Measurements from ENCODE around the gene ELK3.

- no peak for TF ChIP-seq CTCF (IDR thresholded peaks at IDR 0.05)
- TF ChIP-seq POLR2AphosphoS5 (IDR thresholded peaks at IDR 0.05): no peak
- no peak for TF ChIP-seq POLR2A (IDR thresholded peaks at IDR 0.05)
- TF ChIP-seq EP300 (IDR thresholded peaks at IDR 0.05): no peak
These were observed 36.7 kb upstream of the ELK3 start for GRCh38 chr12:96157427-96157826.
